NCI-H748 (cell line): Measurements from ENCODE around the gene PTPRB.
A peak's percentile ranks its signal among the peaks of the same experiment; 100 is the strongest.
"Not testable (repeated sequence)": the region's sequence is repeated elsewhere in the genome, so short reads cannot be mapped to it uniquely, and the experiment has no call there.

ENCODE experiments used
- DNase-seq: peaks from one replicate; lab custom pipeline; 2025; ENCODE audit not compliant: unreplicated experiment; lab: John Stamatoyannopoulos, UW

PTPRB gene

DNA sequence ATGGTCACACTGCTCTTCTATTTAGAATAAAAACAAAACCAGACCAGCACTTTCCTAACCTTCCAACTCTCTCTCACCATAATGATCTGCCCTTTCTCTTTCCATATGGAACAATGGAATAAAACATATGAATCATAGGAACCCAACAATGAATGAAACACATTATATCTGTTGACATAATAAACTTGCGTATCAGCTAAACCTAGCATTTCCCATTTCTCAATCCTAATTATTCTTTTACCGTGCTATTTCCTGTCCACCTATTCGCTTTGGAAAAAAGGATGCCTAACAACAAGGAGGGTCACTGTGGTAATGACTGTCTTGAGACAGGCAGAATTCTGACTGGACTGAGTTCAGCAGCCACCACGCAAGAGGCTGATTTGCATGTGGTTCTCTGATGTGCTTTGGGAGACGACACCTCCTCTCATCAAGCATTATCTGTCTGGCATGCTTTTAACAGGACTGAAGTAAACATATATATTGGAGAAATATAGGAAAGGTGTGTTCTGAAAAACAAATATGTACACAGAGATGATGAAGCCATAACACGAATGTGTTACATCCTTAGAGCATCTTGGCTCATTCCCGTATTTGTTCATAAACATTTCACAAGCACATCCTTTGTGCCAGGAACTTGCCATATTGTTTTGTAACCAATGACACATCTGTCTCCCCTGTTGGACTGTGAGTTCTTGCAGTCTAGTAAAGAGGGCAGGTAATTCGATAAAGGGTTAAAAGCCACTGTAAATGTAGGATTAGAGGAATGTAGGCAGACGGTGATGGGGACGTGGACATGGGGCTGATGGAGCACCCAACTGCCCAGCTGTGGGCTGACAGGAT is 87.7 kb downstream of the PTPRB start:
- peak; percentile 27 for DNase-seq

DNA sequence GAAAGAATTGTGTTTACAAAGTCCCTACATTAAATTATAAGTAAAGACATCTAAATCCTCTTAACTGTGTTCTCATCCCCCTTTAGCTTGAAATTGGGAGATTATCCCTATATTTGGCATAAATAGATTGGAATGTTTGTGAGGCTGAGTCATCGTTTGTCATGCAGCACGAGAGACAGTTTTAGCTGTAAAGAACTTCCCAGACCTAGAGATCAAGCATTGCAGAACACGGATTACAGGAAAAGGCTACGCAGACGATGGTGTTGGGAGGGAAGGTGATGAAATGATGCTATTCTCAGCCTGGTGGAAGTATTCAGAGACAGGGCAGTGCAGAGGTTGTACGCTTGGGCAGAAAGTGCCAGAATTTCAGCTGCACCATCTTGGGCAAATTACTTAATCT is 93.8 kb downstream of the PTPRB start:
- no peak for DNase-seq

DNA sequence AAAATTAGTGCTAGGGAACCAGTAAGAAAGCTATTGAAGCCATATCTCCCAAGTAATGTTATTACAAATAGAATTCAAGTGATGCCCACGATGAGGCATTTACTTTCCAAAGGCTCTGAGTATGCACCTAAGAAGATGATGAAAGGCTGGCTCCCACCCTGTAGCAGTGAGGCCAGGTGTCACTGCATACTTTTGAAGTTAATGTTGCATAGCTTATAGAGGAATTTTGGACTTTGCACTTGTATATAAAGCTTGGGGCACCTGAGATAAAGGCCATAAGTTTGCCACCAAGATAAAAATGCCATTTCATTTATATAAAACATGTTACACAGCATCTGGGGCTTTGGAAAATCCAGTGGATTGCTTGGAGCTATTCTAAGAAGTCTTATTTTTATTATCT is 96.2 kb downstream of the PTPRB start:
- DNase-seq, result no peak

DNA sequence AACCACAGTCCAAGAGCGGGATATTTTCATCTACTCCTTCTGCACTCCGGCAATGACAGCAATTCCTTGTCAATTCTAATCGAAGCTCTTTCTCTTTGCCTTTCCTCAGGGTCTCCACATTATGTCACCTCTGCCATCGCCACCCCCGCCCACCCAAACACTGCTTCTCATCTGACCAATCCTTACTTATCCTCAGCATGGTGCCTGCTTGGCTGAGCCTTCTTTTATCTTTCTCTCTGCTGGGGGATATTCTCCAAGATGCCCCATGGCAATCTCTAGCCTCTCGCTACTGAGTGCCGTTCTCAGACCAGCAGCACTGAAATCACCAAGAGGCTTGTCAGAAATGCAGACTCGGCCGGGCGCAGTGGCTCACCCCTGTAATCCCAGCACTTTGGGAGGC is 100.6 kb downstream of the PTPRB start:
- no peak for DNase-seq

DNA sequence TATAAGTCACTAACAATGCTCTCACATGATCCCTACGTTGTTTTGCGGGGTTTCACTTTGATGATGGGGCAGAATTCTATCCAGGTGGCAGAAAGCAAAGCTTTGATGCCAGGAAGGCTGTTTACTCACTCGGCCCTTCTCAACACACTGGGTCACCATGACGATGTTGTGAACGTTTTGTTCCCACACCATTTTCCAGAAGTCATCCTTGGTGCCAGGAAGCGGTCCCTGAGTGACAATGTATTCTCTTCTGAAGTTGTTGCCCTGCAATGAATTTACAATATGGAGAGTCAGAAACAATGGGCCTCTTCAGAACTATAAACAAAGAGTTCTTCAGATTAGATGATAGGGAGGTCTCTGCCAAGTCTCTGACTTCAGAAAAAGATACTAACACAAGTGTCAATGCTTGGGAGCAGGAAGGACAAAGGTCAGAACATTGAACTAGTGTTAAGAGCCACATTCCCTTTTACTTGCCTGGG is 101.3 kb downstream of the PTPRB start:
- peak; percentile 15 for DNase-seq

DNA sequence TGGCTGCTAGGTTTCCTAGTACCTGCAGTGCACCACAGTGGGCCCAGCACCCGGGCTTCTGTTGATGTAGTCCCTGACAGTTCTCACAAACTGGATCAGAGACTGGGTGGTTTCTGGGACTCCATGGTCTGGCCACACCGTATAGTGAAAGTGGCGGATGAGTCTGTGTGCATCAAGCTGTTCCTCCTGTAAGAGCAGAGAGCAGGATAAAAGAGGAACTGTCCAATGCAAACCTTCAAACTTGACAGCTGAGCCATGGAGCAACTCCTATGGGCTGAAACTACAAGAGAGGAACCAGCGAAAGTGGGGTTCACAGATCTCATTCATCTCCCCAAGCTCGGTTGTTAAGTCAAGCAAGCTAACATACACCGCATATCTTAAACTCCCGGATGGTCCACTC is 102.8 kb downstream of the PTPRB start:
- no peak for DNase-seq

DNA sequence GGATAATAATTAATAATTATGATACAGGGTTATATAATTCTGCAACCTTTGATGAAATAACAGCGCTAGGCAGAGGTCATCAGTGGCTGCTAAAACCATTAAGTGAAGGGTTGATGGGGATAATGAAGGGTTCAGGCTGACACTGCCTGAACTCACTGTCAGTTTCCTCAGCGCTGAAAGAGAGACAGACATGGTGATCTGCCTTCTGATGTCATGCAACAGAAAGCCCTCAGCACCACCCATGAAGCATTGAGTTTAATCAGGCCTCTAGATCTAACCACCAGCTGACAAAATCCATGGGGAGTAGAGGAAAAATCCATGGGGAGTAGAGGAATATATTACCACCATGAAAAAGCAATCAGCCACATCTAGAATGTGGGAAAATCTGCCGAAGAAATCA is 107.6 kb downstream of the PTPRB start:
- no peak for DNase-seq

DNA sequence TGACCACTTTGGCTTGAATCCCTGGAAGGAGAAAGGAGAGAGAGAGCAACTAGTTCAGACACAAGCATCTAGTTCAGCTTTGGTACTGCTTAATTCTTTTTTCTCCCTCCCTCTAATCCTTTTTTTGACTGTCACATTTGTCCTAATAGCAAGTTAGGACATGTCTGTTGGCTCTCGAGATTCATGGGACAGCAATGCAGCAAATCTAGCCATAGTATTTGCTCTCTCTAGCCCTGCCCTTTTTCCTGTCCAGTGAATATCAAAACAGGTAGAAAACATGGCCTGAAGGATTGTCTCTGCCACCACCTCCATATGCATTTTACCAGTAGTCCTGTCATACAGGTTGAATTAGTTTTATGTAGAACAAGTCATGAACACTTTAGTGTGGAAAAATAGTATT is 116.4 kb downstream of the PTPRB start:
- peak; percentile 43 for DNase-seq

DNA sequence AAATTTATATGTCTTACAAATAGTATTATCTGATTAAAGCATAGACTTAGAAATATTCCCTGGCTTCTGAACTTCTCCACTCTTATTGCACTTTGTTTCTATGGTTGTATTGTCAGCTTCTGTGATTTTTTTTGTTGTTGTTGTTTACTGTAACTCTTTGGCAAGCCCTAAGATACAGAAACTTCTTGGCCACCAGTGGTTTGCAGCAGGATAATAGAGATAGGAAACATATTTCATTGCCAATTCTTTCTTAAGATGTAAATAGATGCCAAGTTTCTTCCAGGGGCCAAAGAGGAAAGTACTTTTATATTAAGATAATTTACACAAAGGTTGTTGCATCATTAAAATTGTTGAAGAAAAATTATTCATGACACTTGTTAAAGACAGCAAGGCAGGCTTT is 123.8 kb downstream of the PTPRB start:
- no peak for DNase-seq

DNA sequence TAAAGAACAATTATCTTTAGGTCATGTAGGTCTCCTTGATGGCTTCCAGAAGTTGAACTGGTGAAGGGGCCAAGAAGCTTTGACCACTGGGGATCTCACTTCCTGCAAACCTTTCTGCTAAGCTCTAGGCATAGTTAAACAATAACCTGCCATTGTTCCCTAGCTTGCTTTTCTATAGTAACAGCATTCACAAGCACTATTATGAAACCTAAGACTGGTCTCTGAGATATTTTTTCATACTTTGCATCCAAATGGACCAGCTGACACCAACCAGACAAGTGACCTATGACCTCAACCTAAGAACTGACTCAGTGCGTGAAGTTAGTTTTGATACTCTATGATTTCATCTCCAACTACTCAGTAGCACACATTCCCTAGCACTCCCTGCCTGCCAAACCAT is 129.1 kb downstream of the PTPRB start:
- no peak for DNase-seq

DNA sequence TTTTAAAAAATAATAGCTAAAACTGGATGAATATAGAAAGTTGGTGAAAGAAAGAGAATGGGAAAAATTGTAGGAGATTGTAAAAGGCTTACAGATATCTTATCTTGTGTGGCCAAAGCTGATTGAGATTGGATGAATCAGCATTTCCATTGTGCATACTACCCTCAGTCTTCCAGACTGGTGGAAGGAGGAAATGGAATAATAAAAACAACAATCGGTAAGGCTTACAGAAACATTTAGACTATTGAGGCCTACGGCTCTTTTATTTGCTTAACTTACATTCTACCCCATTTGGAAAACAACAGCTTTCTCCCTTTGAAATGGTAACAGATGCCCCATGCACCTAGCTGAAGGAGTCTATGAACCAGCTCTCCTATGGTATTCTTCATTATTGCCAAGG is 129.8 kb downstream of the PTPRB start:
- no peak for DNase-seq

DNA sequence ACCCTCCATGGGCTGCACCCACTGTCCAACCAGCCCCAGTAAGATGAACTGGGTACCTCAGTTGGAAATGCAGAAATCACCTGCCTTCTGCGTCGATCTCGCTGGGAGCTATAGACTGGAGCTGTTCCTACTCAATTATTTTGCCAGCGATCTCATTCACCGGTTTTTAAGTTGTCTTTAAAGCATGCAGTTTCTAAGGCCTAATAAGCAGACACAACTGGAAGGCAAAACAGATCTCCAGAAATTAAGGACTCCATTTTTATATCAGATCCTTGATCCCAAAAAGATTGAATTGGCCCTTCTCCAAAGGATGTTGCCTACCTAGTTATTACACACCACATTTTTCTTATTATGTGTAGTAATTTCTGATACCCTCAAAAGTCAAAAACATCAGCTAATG is 139.7 kb downstream of the PTPRB start:
- DNase-seq, result no peak

DNA sequence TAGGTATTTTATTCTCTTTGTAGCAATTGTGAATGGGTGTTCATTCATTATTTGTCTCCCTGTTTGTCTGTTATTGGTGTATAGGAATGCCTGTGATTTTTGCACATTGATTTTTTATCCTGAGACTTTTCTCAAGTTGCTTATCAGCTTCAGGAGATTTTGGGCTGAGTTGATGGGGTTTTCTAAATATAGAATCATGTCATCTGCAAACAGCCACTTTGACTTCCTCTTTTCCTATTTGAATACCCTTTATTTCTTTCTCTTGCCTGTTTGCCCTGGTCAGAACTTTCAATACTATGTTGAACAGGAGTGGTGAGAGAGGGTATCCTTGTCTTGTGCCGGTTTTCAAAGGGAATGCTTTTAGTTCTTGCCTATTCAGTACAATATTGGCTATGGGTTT is 144.3 kb downstream of the PTPRB start:
- DNase-seq, result not testable (repeated sequence)

DNA sequence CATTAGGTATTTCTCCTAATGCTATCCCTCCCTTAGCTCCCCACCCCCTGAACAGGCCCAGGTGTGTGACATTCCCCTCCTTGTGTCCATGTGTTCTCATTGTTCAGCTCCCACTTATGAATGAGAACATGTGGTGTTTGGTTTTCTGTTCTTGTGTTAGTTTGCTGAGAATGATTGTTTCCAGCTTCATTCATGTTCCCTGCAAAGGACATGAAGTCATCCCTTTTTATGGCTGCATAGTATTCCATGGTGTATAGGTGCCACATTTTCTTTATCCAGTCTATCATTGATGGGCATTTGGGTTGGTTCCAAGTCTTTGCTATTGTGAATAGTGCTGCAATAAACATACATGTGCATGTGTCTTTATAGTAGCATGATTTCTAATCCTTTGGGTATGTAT is 146.3 kb downstream of the PTPRB start:
- not testable (repeated sequence) for DNase-seq

DNA sequence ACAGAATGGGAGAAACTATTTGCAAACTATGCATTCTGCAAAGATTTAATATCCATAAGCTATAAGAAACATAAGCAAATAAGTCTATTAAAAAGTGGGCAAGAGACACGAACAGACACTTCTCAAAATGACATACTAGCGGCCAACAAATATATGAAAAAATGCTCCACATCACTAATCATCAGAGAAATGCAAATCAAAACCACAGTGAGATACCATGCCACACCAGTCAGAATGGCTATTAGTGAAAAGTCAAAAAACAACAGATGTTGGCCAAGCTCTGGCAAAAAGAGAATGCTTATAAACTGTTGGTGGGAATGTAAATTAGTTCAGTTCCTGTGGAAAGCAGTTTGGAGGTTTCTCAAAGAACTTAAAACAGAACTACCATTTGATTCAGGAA is 149.8 kb downstream of the PTPRB start:
- DNase-seq, result no peak

DNA sequence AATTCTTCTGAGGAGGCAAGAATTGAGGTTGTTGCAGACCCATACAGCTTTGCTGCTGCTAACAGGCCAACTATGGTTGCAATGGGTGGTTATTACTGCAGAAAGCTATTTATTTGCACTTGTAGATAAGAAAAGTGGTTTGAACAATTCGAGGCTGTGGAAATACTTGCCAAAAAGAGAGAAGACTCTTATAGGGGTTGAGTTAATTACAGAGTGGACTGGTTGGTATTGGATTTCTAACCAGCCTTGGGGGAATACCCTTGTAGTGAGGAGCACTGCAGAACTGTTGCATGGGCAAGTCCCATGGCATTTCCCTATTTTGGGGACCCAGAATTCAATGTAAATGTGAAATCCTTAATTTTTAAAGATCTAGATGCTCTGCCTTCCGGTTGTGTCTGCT is 150.6 kb downstream of the PTPRB start:
- no peak for DNase-seq

DNA sequence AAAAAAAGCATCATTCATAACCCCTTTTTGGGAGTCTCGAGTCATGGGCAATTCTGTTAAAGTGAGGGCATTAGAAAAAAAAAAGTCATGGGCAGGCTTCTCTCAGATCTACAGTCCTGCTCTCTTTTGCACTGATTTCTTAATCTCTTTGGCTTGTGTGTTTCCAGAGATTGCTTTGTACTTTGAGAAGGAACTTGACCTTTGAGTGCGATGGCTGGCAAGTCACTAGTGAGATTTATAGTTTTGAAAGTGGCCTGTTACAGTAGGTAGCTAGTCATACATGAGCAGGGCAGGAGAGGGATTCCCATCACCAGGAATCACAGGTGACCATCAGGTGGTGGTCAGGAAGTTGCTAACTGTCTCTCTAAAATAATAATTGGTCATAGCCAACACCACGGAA is 151.5 kb downstream of the PTPRB start:
- no peak for DNase-seq

DNA sequence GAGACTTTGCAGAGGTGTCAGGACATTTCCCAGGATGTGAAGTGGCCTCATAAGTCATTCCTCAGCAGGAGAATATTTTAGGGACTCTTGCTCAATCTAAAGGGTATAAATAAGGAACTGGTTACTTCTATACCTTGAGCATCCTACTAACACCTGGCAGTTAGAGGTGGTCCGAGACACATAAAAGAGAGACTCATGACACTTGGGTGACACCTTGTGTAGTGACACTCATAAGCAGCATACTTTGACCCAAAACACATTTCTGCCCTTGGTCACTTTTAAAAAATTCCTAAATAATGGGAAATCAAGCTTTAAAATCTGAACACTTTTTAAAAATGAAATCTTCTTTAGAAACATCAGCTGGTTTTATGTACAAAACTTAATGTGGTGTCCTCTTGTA is 152.8 kb downstream of the PTPRB start:
- DNase-seq, result no peak

DNA sequence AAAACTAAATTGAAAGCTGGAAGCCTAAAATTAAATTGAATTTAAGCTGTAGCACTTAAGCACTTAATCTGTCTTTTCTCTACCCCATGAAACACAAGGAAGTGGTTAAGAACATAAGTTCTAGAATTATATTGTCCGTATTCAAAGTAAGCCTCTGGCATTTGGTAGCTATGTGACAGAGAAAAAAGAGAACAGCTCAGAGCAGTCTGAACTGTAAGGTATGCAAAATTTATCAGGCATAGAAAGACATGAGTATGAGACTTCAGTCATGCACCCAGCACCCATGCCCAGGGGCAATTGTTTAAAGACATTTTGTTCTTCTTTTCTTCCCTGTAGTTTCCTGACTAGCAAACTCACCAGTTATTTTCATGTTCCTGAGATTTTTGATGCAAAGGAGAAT is 154.5 kb downstream of the PTPRB start:
- DNase-seq, result no peak

DNA sequence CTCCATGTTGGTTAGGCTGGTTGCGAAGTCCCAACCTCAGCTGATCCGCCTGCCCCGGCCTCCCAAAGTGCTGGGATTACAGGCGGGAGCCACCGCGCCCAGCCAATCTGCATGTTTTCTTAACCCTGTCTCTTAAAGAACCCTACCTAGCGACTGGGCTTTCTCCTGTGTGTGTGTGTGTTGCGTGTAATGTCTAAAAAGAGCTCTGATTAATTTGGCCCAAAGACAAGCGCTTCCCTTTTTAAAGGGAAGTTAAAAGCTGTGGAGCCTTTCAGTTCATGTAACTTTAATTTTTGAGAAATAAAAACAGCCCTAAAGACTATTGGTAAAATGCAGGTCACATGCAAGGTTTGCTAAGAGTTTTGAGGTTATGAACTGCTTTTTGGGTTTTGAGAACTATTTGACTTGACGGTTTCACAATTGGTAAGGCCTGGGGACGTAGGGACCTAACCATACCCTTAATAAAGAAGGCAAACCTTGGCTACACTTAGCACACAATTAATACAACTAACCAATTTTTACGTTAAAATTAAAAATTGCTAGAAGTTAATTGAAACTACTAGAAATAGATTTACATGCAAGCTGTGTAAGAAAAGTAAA is 167.9 kb downstream of the PTPRB start:
- no peak for DNase-seq

DNA sequence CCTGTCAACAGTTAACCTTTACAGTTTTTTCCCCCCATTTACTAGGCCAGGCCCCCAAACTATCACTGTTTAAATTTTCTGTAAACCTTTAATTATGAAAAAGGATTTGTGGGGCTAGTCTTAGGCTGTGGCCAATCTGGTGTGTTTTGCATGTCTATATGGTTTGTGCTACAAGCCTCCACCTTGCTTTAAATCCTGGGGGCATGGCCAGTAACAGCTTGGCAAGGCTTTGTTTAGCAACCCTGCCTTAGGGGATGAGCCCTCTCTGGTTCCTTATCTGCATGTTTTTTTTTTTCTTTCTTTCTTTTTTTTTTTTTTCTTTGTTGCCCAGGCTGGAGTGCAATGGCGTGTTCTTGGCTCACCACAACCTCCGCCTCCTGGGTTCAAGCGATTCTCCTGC is 168.5 kb downstream of the PTPRB start:
- DNase-seq, result no peak

DNA sequence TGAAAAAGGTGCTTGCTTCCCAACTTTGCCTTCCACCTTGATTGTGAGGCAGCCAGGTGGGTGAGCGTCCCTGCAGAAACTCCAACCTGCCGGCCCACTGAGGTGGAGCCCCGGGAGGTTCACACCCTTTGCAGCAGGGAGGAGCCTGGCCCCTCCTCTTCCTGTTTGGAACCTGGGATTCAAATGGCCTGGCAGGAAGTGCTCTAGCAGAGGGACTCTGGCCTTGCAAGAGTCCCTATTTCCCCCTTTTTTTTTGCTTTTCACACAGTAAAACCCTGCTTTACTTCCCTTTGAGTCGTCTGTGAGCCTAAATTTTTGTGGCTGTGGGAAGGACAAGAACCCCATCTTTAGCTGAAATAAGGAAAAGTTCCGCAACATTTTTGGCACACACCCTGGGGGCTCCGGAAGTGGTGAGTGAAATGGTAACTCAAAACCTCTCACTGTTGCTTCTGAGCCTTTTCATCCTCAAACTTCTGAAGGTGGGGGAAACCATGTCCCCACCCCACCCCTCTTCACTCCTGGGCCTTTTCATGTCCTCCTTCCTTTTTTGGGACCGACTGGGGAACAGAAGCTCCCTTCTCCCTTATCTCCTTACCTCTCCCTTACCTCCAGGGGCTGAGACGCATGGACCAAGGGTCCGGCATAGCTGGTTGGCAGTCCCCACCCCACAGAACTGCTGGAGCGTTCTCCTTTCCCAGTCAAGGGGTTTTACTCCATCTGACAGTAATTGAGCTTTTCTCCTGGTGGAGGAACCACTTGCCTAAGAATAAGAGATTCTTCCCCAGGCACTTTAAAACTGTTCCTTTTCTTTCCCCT is 169.1 kb downstream of the PTPRB start:
- peak; percentile 3 for DNase-seq
